Measurements from ENCODE around the gene MOV10L1.

The MOV10L1 gene

GRCh38 chr22:50059881-50060262, 29.9 kb upstream of the MOV10L1 start:
- DNase-seq = no peak

GRCh38 chr22:50060441-50061140, 29.2 kb upstream of the MOV10L1 start:
- no peak for DNase-seq

GRCh38 chr22:50061141-50061823, 28.5 kb upstream of the MOV10L1 start:
- no peak for DNase-seq

- no peak for DNase-seq
Observed at GRCh38 chr22:50061824-50062355, 27.9 kb upstream of the MOV10L1 start.

- DNase-seq = no peak
Observed at GRCh38 chr22:50062509-50063135, 27.2 kb upstream of the MOV10L1 start.

- DNase-seq = no peak
Observed at GRCh38 chr22:50063589-50064393, 26.0 kb upstream of the MOV10L1 start.

GRCh38 chr22:50064453-50064852, 25.4 kb upstream of the MOV10L1 start:
- DNase-seq = no peak

- no peak for DNase-seq
Observed at GRCh38 chr22:50067244-50067643, 22.6 kb upstream of the MOV10L1 start.

GRCh38 chr22:50068096-50068495, 21.7 kb upstream of the MOV10L1 start:
- DNase-seq = no peak

- no peak for DNase-seq
Observed at GRCh38 chr22:50070366-50070765, 19.4 kb upstream of the MOV10L1 start.

GRCh38 chr22:50071432-50072166, 18.2 kb upstream of the MOV10L1 start:
- no peak for DNase-seq

GRCh38 chr22:50072167-50072555, 17.6 kb upstream of the MOV10L1 start:
- no peak for DNase-seq

- no peak for DNase-seq
Observed at GRCh38 chr22:50072714-50073538, 16.9 kb upstream of the MOV10L1 start.

GRCh38 chr22:50074056-50074455, 15.8 kb upstream of the MOV10L1 start:
- DNase-seq = no peak

- DNase-seq = no peak
Observed at GRCh38 chr22:50074551-50075530, 15.0 kb upstream of the MOV10L1 start.

- DNase-seq = no peak
Observed at GRCh38 chr22:50076646-50077535, 12.9 kb upstream of the MOV10L1 start.

GRCh38 chr22:50078246-50078645, 11.6 kb upstream of the MOV10L1 start:
- no peak for DNase-seq

- no peak for DNase-seq
Observed at GRCh38 chr22:50078761-50079160, 11.0 kb upstream of the MOV10L1 start.

GRCh38 chr22:50080077-50080465, 9.7 kb upstream of the MOV10L1 start:
- DNase-seq = no peak
